Keratinocyte (primary cell): ENCODE data around the gene CDH22. TPM values are rescaled to one million over a fixed set of nuclear protein-coding genes. Genes with fewer than 3 reads are reported as not detected.

Experiments
- DNase-seq: peaks from one replicate; pipeline ENCODE4 v3.0.0-alpha.2; 2011; ENCODE audit warnings: low read depth, missing footprints, low spot score
- FAIRE-seq: peaks from 2 replicates; lab custom pipeline; 2011; peaks lifted over from hg19 to GRCh38; lab: Jason Lieb, UNC
- H2AFZ ChIP-seq: 2 replicates; pipeline ENCODE4 v1.6.0; 2012; ENCODE audit warnings: low read length, control low read depth, inconsistent platforms; ENCODE audit not compliant: control insufficient read depth
- H3K27ac ChIP-seq: 2 replicates; pipeline ENCODE4 v1.5.1; 2011; ENCODE audit warnings: low read length; ENCODE audit not compliant: control insufficient read depth, insufficient read depth
- H3K27me3 ChIP-seq: 3 replicates; pipeline ENCODE4 v1.6.0; 2011; ENCODE audit warnings: low read length; ENCODE audit not compliant: control insufficient read depth, insufficient read depth; ENCODE audit errors: extremely low read depth
- H3K36me3 ChIP-seq, 2 experiments: 2 replicates in 1 of 2; 3 replicates in 1 of 2; pipeline ENCODE4 v1.5.1; 2011; ENCODE audit warnings: low read length in 2 of 2, mild to moderate bottlenecking in 1 of 2; ENCODE audit not compliant: control insufficient read depth in 2 of 2, insufficient read depth in 2 of 2; ENCODE audit errors: extremely low read depth in 1 of 2
- H3K4me1 ChIP-seq: 3 replicates; pipeline ENCODE4 v1.5.1; 2011; ENCODE audit warnings: low read length; ENCODE audit not compliant: control insufficient read depth, insufficient read depth; ENCODE audit errors: extremely low read depth
- H3K4me2 ChIP-seq: 3 replicates; pipeline ENCODE4 v1.6.0; 2011; ENCODE audit warnings: low read depth, low read length; ENCODE audit not compliant: control insufficient read depth, insufficient read depth; ENCODE audit errors: extremely low read depth
- H3K4me3 ChIP-seq, 3 experiments: fragments of 200-600 bp in 1 of 3; sonication (generic) in 1 of 3; 2 replicates in 2 of 3; 3 replicates in 1 of 3; pipeline ENCODE4 v1.5.1; 2011 to 2016; ENCODE audit warnings: low read length in 3 of 3, mild to moderate bottlenecking in 3 of 3, control low read depth in 2 of 3, inconsistent platforms in 1 of 3, low read depth in 1 of 3, mixed read lengths in 1 of 3, mixed run types in 1 of 3, moderate library complexity in 1 of 3; ENCODE audit not compliant: control insufficient read depth in 2 of 3, insufficient read depth in 2 of 3; ENCODE audit errors: extremely low read depth in 1 of 3
- H3K79me2 ChIP-seq: 2 replicates; pipeline ENCODE4 v1.6.0; 2012; ENCODE audit warnings: low read length; ENCODE audit not compliant: control insufficient read depth, insufficient read depth
- H3K9ac ChIP-seq: 3 replicates; pipeline ENCODE4 v1.6.0; 2011; ENCODE audit warnings: low read length; ENCODE audit not compliant: control insufficient read depth, insufficient read depth; ENCODE audit errors: extremely low read depth
- H3K9me1 ChIP-seq: 3 replicates; pipeline ENCODE4 v1.6.0; 2011; ENCODE audit warnings: low read length; ENCODE audit not compliant: control insufficient read depth, insufficient read depth; ENCODE audit errors: extremely low read depth
- H3K9me3 ChIP-seq: 2 replicates; pipeline ENCODE4 v1.5.1; 2012; ENCODE audit warnings: low read depth, low read length; ENCODE audit not compliant: control insufficient read depth
- H4K20me1 ChIP-seq: 3 replicates; pipeline ENCODE4 v1.6.0; 2011; ENCODE audit warnings: low read length; ENCODE audit not compliant: control insufficient read depth, insufficient read depth; ENCODE audit errors: extremely low read depth
- EZH2 ChIP-seq: IDR thresholded peaks from one replicate; pipeline ENCODE4 v1.6.1; 2012; ENCODE audit warnings: inconsistent platforms, mild to moderate bottlenecking, low read length, moderate library complexity
- dilution Hi-C: fragments of 300-500 bp; cut with MboI; formaldehyde crosslinking; loops from one replicate; pipeline ENCODE4 v1.7.0; 2020; ENCODE audit warnings: low sequenced_read_pairs; ENCODE audit not compliant: extremely low pct_ligation_motif_present
- polyA plus RNA-seq, 5 experiments: library from polyadenylated mRNA; depleted of rRNA in 3 of 5; stranded (reverse) in 3 of 5; stranded (forward) in 1 of 5; unstranded in 1 of 5; fragments of >200 nt; gene quantifications; 1 replicate in 1 of 5; 2 replicates in 3 of 5; 3 replicates in 1 of 5; pipeline versions ENCODE4 v1.2.1 to v1.2.3, GENCODE V29; 2011 to 2012; ENCODE audit warnings: missing spikeins in 2 of 5, low read depth in 1 of 5, low replicate concordance in 1 of 5
- TF ChIP-seq, protein P1 (sequence below), 3 experiments: IDR thresholded peaks in 1 of 3; conservative IDR thresholded peaks in 1 of 3; optimal IDR thresholded peaks in 1 of 3; 2 replicates in 2 of 3; 3 replicates in 1 of 3; pipeline versions ENCODE3 to v1.5.1; 2011; ENCODE audit warnings: low read length in 3 of 3, mild to moderate bottlenecking in 3 of 3, moderate library complexity in 2 of 3, control low read depth in 1 of 3, inconsistent platforms in 1 of 3; ENCODE audit not compliant: insufficient read depth in 2 of 3; ENCODE audit errors: extremely low read depth in 1 of 3

The CDH22 gene
- polyA plus RNA-seq, 1 donor (not counting 4 experiments of a cell fraction or from before 2014, with no cell fraction given): not detected

GRCh38 chr20:46291401-46291800, 16.9 kb downstream of the CDH22 start:
- FAIRE-seq (no peak), DNase-seq (no peak)
- no peak overlapping the region for H3K4me2 ChIP-seq
- no peaks in the 10 kb centered on the region for H3K4me1 ChIP-seq
- TF ChIP-seq, protein P1, sequence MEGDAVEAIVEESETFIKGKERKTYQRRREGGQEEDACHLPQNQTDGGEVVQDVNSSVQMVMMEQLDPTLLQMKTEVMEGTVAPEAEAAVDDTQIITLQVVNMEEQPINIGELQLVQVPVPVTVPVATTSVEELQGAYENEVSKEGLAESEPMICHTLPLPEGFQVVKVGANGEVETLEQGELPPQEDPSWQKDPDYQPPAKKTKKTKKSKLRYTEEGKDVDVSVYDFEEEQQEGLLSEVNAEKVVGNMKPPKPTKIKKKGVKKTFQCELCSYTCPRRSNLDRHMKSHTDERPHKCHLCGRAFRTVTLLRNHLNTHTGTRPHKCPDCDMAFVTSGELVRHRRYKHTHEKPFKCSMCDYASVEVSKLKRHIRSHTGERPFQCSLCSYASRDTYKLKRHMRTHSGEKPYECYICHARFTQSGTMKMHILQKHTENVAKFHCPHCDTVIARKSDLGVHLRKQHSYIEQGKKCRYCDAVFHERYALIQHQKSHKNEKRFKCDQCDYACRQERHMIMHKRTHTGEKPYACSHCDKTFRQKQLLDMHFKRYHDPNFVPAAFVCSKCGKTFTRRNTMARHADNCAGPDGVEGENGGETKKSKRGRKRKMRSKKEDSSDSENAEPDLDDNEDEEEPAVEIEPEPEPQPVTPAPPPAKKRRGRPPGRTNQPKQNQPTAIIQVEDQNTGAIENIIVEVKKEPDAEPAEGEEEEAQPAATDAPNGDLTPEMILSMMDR (optimal IDR thresholded peaks at IDR 0.05 in 1 of 3, IDR thresholded peaks at IDR 0.05 in 1 of 3, conservative IDR thresholded peaks at IDR 0.05 in 1 of 3; ENCODE audit: extremely low read depth in 1 of 3, insufficient read depth in 2 of 3, low read length in 3 of 3): no peak
- no peak for TF ChIP-seq EZH2
- no peak overlapping the region for H2AFZ ChIP-seq
- H3K9ac ChIP-seq: no peak overlapping the region
- H3K4me3 ChIP-seq: no peak overlapping the region
- dilution Hi-C loops: no loop called here
- no peaks in the 10 kb centered on the region for H3K9me3 ChIP-seq
- H3K36me3 ChIP-seq: no peaks in the 10 kb centered on the region
- no peaks in the 10 kb centered on the region for H3K9me1 ChIP-seq
- no peaks in the 10 kb centered on the region for H3K79me2 ChIP-seq
- H3K27ac ChIP-seq: no peak overlapping the region
- H3K27me3 ChIP-seq: peaks cover 28% of the 10 kb centered on the region
- H4K20me1 ChIP-seq: no peaks in the 10 kb centered on the region

DNA sequence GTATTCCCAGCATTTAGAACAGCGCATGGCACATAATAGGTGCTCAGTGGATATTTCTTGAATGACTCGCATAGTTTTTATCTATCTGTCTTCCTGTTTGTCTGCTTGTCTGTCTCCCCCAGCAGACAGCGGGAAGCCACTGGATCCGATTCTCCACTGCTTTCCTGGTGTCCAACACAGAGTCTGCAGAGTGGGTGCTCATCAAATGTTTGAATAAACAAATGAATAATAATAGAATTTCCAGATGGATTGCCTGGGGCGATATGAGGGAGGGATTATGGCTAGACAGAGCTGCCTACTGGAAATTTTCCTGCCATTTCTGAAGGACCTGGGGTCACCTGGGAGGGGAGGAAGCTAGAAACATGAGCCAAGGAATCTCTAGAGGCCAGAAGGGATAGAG, 18.9 kb downstream of the CDH22 start:
- no peaks in the 10 kb centered on the region for H4K20me1 ChIP-seq
- DNase-seq (no peak), FAIRE-seq (no peak)
- no peak overlapping the region for H3K4me3 ChIP-seq
- no peaks in the 10 kb centered on the region for H3K79me2 ChIP-seq
- no peaks in the 10 kb centered on the region for H3K4me1 ChIP-seq
- H3K9me3 ChIP-seq: no peaks in the 10 kb centered on the region
- H2AFZ ChIP-seq: no peak overlapping the region
- no peak overlapping the region for H3K4me2 ChIP-seq
- H3K27me3 ChIP-seq: peaks cover 30% of the 10 kb centered on the region
- H3K36me3 ChIP-seq: no peaks in the 10 kb centered on the region
- H3K9ac ChIP-seq: no peak overlapping the region
- no peaks in the 10 kb centered on the region for H3K9me1 ChIP-seq
- dilution Hi-C loops: no loop called here
- no peak overlapping the region for H3K27ac ChIP-seq
- no peak for TF ChIP-seq EZH2
- TF ChIP-seq, protein P1 (optimal IDR thresholded peaks at IDR 0.05 in 1 of 3, IDR thresholded peaks at IDR 0.05 in 1 of 3, conservative IDR thresholded peaks at IDR 0.05 in 1 of 3; ENCODE audit: extremely low read depth in 1 of 3, insufficient read depth in 2 of 3, low read length in 3 of 3): no peak
